HL-60/S4 treated with phorbol 12-myristate 13-acetate at 8.2 ng/mL for 4 days and 3 days (cell line): Measurements from ENCODE around the gene TTC34.
"Not testable (repeated sequence)": the region's sequence is repeated elsewhere in the genome, so short reads cannot be mapped to it uniquely, and the experiment has no call there.

Experiments
- in situ Hi-C: fragments of 300-500 bp; cut with MboI; formaldehyde crosslinking; loops from 2 replicates; pipeline ENCODE4 v1.15.0; 2022; ENCODE audit warnings: low sequenced_read_pairs

The TTC34 gene

DNA sequence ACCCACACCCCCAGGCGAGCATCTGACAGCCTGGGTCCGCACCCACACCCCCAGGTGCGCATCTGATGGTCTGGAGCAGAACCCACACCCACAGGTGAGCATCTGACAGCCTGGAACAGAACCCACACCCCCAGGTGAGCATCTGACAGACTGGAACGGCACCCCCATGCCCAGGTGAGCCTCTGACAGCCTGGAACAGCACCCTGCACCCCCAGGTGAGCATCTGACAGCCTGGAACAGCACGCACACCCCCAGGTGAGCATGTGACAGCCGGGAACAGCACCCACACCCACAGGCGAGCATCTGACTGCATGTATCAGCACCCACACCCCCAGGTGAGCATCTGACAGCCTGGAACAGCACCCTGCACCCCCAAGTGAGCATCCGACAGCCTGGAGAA lies 115.8 kb downstream of the TTC34 start:
- in situ Hi-C loops: not testable (repeated sequence)

DNA sequence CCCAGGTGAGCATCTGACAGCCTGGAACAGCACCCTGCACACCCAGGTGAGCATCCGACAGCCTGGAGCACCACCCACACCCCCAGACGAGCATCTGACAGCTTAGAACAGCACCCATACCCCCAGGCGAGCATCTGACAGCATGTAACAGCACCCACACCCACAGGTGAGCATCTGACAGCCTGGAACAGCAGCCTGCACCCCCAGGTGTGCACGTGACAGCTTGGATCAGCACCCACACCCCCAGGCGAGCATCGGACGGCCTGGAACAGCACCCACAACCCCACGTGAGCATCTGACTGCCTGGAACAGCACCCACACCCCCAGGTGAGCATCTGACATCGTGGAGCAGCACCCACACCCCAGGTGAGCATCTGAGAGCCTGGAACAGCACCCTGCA lies 116.6 kb downstream of the TTC34 start:
- in situ Hi-C loops: not testable (repeated sequence)

- in situ Hi-C loops: not testable (repeated sequence)
These were observed 117.5 kb downstream of the TTC34 start for GRCh38 chr1:2684000-2684399.

DNA sequence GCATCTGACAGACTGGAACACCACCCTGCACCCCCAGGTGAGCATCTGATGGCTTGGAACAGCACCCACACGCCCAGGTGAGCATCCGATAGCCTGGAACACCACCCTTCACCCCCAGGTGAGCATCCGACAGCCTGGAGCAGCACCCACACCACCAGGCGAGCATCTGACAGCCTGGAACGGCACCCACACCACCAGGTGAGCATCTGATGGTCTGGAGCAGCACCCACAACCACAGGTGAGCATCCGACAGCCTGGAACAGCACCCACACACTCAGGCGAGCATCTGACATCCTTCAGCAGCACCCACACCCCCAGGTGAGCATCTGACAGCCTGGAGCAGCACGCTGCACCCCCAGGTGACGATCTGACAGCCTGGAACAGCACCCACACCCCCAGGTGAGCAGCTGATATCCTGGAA lies 118.2 kb downstream of the TTC34 start:
- in situ Hi-C loops: not testable (repeated sequence)

DNA sequence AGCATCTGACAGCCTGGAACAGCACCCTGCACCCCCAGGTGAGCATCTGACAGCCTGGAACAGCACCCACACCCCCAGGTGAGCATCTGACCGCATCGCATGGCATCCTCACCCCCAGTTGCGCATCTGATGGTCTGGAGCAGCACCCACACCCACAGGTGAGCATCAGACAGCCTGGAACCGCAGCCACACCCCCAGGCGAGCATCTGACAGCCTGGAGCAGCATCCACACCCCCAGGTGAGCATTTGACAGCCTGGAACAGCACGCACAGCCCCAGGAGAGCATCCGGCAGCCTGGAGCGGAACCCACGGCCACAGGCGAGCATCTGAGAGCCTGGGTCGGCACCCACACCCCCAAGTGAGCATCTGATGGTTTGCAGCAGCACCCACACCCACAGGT lies 118.6 kb downstream of the TTC34 start:
- in situ Hi-C loops: not testable (repeated sequence)

DNA sequence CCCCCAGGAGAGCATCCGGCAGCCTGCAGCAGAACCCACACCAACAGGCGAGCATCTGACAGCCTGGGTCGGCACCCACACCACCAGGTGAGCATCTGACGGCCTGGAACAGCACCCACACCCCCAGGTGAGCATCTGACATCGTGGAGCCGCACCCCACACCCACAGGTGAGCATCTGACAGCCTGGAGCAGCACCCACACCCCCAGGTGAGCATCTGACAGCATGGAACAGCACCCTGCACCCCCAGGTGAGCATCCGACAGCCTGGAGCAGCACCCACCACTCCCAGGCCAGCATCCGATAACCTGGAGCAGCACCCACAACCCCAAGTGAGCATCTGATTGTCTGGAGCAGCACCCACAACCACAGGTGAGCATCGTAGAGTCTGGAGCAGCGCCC lies 124.8 kb downstream of the TTC34 start:
- in situ Hi-C loops: not testable (repeated sequence)

DNA sequence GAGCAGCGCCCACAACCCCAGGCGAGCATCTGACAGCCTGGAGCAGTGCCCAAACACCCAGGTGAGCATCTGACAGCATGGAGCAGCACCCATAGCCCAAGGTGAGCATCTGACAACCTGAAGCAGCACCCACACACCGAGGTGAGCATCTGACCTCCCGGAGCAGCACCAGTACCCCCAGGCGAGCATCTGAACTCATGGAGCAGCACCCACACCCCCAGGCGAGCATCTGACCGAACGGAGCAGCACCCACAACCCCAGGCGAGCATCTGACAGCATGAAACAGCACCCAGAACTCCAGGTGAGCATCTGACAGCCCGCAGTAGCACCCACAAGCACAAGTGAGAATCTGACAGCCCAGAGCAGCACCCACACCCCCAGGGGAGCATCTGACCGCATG lies 129.8 kb downstream of the TTC34 start:
- in situ Hi-C loops: not testable (repeated sequence)

- in situ Hi-C loops: not testable (repeated sequence)
These were observed 141.7 kb downstream of the TTC34 start for GRCh38 chr1:2659806-2660205.

- in situ Hi-C loops: not testable (repeated sequence)
These were observed 143.6 kb downstream of the TTC34 start for GRCh38 chr1:2657909-2658308.

- in situ Hi-C loops: not testable (repeated sequence)
These were observed 144.4 kb downstream of the TTC34 start for GRCh38 chr1:2657124-2657523.

- in situ Hi-C loops: not testable (repeated sequence)
These were observed 145.7 kb downstream of the TTC34 start for GRCh38 chr1:2655598-2656434.

GRCh38 chr1:2654443-2654948 lies 147.0 kb downstream of the TTC34 start:
- in situ Hi-C loops: not testable (repeated sequence)

DNA sequence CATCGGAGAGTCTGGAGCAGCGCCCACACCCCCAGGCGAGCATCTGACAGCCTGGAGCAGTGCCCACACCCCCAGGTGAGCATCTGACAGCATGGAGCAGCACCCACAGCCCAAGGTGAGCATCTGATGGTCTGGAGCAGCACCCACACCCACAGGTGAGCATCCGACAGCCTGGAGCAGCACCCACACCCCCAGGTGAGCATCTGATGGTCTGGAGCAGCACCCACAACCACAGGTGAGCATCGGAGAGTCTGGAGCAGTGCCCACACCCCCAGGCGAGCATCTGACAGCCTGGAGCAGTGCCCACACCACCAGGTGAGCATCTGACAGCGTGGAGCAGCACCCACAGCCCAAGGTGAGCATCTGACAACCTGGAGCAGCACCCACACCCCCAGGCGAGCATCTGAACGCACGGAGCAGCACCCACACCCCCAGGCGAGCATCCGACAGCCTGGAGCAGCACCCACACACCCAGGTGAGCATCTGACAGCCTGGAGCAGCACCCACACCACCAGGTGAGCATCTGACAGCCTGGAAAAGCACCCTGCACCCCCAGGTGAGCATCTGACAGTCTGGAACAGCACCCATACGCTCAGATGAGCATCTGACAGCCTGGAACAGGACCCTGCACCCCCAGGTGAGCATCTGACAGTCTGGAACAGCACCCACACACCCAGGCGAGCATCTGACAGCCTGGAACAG lies 147.6 kb downstream of the TTC34 start:
- in situ Hi-C loops: not testable (repeated sequence)

DNA sequence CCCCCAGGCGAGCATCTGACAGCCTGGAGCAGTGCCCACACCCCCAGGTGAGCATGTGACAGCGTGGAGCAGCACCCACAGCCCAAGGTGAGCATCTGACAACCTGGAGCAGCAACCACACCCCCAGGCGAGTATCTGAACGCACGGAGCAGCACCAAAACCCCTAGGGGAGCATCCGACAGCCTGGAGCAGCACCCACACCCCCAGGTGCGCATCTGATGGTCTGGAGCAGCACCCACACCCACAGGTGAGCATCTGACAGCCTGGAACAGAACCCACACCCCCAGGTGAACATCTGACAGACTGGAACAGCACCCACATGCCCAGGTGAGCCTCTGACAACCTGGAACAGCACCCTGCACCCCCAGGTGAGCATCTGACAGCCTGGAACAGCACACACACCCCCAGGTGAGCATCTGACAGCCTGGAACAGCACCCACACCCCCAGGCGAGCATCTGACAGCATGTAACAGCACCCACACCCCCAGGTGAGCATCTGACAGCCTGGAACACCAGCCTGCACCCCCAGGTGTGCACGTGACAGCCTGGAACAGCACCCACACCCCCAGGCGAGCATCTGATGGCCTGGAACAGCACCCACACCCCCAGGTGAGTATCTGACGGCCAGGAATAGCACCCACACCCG lies 148.4 kb downstream of the TTC34 start:
- in situ Hi-C loops: not testable (repeated sequence)

DNA sequence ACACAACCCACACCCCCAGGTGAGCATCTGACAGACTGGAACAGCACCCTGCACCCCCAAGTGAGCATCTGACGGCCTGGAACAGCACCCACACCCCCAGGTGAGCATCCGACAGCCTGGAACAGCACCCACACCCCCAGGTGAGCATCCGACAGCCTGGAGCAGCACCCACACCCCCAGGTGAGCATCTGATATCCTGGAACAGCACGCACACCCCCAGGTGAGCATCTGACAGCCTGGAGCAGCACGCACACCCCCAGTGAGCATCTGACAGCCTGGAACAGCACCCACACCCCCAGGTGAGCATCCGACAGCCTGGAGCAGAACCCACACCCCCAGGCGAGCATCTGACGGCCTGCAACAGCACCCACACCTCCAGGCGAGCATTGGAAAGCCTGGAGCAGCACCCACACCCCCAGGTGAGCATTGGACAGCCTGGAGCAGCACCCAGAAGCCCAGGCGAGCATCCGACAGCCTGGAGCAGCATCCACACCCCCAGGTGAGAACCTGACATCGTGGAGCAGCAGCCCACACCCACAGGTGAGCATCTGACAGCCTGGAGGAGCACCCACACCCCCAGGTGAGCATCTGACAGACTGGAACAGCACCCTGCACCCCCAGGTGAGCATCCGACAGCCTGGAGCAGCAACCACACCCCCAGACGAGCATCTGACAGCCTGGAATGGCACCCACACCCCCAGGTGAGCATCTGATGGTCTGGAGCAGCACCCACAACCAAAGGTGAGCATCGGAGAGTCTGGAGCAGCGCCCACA lies 149.2 kb downstream of the TTC34 start:
- in situ Hi-C loops: not testable (repeated sequence)

- in situ Hi-C loops: no loop called here
These were observed 150.4 kb downstream of the TTC34 start for GRCh38 chr1:2650967-2651645.

- in situ Hi-C loops: no loop called here
These were observed 154.7 kb downstream of the TTC34 start for GRCh38 chr1:2646837-2647236.

DNA sequence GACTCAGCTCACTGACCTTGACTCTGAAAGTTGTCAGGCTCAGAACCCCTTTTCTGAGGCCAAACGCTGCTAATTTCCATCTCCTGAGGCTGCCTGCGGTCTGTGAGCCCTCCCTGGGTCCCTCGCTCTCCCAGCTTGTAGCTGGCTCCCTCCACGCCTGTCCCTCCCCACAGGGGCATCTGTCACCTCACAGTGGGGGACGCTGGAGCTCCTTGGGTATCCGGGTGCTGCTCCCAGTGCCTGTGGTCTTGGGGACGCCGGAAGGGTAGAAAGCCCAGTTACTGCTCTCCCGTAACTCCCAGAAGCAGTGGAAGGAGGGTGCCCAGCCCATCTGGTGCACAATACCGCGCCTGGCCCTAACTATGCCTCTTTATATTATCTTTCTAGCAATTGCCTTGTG lies 155.7 kb downstream of the TTC34 start:
- in situ Hi-C loops: no loop called here

DNA sequence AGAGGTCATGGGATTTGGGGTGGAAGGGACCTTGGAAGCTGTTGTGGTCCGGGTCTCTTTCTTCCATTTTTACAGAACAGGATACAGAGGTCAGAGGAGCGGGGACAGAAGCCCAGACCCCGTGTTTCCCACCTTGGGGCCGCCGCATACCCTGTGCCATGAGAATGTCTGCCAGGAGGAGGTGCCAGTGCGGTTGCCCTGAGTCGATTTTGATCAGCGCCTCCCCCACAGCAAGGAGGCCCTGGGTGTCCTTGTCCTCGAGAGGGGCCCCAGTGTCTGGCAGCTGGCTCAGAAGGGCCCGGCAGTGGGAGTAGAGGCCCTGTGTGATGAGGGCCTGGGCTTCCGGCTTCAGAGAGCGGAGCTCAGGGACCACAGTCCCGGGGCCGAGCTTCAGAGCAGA lies 156.3 kb downstream of the TTC34 start:
- in situ Hi-C loops: no loop called here

DNA sequence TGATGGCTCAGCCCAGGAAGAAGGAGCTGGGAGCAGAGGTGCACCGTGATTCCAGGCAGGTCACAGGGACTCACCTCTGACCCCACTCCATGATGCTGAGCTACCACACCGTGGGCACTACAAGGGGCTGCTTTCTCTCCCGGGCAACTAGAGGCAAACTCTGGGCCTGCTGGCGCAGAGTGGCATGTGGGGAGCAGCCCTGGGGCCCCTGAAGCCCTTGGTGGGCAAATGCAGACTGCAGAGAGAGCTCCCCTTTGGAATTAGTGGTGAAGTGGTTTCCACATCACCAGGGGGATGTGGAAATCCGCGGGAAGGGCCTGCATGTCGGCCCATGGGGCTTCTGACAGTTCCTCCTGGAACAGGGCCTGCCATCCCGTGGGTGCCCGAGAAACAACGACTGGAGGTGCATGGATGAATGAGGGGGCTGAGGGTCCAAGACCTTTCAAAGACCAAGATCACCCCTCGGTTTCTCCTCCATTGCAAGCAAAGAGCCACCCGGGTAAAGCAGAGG lies 156.8 kb downstream of the TTC34 start:
- in situ Hi-C loops: no loop called here
